NOMO-1 (cell line): Measurements from ENCODE around the gene MCOLN2.
"Not testable (repeated sequence)": the region's sequence is repeated elsewhere in the genome, so short reads cannot be mapped to it uniquely, and the experiment has no call there.

ENCODE experiments used
- DNase-seq, 2 experiments: peaks; one replicate each; lab custom pipeline; 2025; ENCODE audit not compliant: unreplicated experiment in 2 of 2; lab: John Stamatoyannopoulos, UW

The MCOLN2 gene

DNA sequence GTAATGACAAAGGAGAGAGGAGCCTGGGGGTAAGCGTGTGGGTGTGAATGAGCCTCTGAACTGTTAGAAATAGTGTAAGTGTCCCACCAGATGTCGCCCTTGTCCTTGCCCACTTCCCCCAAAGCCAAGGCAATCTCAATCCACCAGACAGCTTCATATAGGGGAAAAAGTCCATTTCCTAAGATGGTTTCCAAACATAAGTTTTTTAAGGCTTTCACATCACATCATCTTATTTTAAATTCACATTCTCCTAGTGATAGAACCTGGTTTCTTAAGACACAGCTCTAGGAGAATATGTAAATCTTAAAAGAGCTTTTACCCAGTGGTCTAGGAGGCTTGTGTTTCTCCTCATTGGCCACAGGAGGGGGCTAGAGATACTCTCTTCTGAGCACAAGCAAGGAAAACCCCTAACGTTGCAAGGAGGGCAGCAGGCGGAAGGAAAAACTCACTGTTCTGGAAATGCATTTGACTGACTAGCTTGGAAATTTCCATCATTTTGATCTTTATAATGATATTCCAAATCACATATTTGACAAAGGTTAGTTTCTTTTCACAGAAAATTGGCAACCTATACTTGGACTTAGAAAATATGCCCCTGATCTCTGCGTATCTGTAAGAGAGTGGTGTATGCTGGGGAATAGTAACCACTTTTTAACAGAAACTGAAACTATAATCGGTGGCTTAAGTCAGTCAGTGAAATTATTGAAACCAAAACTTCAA, 52.0 kb downstream of the MCOLN2 start:
- peak; percentile 86 to 91 for DNase-seq

DNA sequence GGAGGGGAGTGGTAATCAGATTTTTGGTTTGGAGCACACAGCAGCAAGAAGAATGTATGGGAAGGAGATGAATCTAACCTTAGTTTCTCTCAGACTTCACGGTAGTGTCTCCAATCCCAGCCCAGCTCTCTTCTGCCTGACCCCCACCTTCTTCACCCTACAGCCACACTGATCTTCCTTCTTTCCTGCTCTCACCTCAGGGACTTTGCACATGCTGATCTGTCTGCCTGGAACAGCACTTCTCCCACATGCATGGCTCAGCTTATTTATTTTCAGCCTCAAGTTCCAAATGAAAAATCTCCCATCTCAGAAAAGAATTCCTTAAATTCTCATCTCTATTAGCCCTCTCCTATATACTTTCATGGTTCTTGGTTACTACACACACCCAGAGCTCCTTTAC, 55.1 kb downstream of the MCOLN2 start:
- no peak for DNase-seq

DNA sequence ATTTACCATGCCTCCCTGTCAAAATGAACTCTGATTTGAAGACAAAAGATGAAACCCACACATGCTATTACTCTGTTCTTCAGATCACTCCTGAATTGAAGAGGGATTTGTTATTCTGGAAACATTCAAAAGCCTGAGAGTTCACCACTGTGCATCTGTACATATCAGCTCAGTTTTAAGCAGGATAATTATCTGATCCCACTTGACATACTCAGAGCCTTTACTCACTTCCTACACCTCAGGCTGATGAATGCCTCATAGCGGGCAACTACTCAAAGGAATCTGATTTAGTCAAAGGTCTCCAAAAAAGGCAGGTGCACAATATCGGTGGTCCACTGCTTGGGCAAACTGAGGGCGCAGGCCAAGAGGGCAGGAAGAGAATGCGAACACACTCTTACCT, 56.4 kb downstream of the MCOLN2 start:
- no peak for DNase-seq

DNA sequence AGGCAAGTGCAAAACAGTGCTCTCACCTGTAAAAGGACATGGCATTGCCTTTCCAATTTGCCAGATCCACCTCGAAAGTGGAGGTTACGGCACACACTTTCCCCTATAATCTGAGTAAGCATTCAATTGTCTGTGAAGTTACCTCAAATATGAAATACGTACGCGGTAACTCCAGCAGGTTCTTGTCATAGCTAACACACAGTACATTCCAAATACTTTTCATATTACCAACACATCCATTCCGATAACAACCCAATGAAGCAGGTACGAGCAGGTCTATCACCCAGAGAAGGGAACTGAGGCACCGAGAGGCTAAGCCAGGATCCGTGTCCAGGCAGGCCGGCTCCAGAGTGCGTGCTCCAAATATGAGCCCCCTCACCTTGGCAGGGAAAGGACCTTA, 57.2 kb downstream of the MCOLN2 start:
- no peak for DNase-seq

DNA sequence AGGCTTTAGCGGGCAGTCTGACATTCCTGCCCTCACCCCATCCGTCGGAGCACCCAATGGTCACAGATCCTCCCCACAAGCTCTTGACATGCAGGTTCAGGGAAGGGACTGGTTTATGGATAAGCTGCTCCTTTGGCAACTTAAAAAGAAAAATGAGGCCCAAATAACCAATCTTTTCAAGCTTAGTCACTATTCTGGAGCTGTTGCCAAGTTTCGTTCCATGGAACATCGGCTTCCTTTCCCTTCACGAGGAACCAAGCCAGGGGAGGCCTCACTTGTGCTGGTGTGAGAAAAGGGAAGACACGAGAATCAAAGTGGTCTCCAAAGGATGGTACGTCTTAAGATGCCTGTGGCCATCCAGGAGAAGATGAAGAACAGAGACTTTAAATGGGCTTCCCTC, 57.8 kb downstream of the MCOLN2 start:
- DNase-seq, result no peak

DNA sequence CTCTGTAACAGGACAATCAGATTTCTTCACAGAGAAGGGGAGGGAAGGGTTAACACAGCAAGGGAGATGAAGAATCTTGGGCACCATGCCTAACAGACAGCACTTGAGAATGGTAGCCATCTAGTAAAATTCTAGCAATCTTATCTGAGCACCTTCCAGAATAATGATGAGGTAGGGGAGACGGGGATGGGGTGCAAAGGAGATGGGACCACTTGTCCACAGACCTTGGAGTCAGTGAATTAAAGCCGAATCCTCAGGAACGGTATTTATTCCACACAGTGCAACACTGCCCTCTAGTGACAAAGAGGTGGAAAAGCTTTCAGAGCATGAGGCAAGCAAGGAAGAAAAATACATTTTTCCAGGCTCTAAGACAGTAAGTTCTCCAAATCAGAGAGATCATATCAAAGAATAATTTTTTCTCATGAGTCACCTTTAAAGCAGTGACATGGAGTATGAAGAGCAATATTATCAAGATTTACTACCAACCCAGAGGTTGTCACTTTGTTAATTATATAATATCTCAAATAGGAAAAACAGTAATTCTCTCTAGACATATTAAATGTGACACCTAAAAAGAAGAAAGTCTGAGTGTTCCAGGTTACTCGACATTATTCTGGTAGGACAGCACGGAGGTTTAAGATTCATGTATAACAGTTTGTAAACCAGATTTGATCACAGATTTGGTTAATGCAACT, 60.6 kb downstream of the MCOLN2 start:
- peak in 1 of 2 experiments; percentile 58 for DNase-seq

DNA sequence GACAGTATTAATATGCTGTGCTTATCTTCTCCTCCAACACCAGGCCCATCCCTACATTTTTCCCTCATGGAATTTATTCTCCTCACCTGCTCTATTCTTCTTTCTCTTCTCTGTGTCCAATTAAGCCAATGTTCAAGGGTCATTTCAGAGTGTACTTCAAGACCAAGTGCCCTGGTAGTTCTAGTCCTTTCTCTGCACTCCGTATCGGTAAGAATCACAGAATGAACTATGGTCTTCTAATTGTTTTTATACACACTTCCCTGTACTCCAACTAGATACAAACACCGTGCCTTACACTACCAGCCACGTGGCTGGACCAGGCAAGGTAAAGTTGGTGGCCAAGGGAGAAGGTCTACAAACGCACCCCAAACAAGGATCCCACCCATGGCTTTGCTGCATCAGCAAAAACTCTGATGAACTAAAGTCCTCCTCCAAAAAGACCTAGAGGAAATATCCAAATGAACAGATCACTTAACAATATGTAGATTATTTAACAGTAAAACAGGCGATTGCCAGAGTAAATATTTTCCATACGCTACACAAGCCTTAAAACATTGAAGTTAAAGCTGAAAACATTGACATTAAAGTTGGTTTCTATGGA, 63.8 kb downstream of the MCOLN2 start:
- no peak for DNase-seq

DNA sequence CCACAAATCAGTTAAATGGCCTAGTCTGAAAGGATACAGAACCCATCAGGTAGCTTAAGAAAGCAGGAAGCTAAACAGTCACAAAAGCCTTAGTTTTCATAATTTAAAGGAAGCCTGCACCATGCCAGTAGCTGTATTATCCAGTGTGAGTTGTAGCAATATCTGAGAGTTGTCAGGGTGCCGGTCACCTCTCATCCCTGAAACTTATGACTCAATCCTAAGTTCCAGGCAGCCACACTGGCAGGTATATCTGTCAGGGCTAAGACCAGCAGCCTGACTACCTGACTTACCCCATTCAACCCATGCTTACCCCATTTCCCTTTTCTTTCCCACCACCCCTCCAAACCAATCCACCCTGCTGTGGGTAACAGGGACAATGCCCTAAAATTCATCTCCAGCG, 66.1 kb downstream of the MCOLN2 start:
- DNase-seq, result no peak

DNA sequence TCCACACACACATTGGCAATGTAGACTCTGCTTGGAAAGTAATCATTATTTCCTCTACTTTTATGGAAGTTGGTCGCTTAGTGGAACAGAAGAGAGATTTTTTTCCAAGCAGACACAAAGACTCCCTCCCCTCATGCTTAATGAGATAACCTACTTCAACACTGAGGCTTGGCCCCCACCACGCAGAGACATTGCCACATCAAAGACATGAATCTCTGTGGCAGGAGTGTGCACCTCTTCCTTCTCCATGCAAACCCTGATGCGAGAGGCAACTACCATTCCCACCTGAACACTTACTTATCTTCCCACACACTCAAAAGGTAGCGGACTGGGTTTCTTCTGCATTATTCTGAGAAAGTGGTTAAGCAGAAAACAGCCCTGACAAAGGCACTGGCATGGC, 66.6 kb downstream of the MCOLN2 start:
- DNase-seq, result no peak

DNA sequence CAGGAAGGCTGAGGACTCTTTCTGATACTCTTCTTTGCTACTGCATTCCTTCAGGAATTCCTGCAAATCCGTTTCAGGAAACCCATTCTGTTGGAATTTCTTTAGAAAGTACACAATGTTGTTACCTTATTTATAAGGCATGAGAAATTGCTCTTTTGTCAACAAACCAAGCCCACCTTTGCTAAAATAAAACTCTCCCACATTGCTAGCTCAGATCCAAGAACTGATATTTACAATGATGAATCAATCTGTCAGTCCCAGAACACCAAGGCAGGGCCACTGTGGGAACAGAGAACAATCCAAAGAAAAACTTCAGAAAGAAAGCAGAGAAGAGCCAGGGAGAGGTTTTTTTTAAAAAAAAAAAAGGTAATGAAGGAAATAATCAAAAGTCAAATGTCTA, 67.3 kb downstream of the MCOLN2 start:
- no peak for DNase-seq

DNA sequence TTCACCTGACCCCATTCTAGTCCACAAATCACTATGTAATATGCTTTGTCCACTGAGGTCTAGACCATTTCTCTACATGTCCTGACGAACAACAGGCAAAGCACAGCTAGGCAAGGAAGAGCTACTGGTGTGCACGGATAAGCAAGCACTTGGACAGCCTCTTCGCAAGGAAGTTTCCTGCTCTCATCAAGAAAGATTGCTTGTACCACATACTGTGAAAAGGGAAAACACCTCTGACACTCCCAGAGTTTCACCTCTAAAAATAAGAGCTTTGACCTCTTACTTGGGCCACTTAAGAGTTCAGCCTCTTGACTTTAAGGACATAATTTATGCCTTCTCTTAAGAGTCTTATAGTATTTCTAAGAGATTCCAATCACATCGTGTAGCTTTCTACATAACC, 67.9 kb downstream of the MCOLN2 start:
- DNase-seq, result no peak

DNA sequence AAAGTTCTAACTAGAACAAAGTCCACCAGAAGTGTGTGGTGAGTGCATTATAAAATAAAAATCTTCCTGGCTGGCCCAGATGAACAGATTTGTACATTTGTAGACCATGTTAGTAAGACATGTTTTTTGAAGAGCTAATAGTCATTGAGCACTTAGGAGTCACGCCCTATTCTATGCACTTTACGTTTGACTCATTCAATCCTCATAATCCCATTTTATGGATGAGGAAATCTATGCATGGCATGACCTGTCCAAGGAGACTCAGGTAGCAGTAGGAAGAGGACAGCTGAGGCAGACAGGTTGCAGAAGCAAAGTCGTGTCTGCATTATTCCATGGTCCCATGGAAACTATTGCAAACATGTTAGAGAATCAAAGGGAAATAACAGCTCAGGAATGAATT, 73.6 kb downstream of the MCOLN2 start:
- DNase-seq, result no peak

DNA sequence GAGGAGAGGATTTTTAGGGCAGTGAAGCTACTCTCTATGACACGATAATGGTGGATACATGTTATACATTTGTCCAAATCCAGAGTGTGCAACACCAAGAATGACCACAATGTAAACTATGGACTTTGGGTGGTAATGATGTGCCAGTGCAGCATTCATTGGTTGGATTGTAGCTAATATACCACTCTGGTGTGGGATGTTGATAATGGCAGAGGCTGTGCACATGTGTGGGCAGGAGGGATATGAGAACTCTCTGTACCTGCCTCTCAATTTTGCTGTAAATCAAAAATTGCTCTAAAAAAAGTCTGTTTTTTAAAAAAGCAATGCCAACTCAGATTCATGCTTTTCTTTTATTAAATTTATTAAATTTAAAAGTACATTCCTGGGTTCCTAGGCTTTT, 76.8 kb downstream of the MCOLN2 start:
- DNase-seq, result no peak

DNA sequence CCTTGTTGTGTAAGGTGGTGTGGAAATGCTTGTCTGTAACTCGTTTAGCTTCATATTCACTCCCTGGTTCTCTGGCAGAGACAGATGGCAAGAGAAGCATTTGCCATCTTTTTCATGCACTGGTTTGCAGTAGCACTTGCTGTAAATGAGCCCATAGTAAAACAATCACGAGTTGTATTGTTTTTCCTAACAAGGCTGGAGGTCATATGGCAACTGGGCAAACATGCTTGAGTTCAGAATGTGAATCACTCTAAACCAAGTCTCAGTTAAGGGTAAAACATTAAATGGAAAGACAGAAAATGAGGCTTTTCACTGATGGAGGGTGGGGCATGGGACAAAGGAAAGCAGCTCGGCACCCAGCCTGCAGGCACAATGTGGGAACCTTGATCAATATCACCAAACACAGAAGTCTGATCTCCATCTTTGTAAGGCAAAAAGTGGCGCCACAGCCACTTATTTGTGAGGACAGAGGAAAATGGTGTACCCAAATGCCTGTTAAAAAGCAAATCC, 77.4 kb downstream of the MCOLN2 start:
- no peak for DNase-seq

DNA sequence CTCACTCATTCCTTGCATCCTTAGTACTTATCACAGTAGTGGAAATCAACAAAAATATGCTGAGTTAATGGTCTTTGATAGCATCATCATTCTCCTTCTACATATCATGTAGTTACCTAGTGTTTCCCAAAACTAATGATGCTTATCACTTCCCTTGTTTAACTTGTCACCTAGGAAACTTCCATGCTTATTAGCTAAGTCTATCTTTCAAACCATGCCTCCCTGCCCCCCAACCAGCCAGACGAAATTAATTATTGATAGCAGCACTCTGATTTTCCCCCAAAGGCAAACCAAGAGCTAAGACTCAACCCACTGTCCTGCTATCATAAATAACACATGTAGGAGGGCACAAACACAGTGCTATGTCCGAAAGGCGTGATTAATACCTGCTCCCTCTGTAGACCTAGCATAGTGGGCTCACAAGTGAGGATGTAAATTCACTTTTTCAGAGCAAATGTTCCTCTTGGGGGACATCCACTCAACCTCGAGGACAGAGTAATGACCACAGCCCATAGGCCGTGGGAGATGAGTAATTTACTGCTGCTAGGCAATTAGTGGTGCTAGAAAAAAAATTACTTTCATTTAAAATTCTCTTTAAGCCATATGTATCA, 78.1 kb downstream of the MCOLN2 start:
- DNase-seq, result no peak

DNA sequence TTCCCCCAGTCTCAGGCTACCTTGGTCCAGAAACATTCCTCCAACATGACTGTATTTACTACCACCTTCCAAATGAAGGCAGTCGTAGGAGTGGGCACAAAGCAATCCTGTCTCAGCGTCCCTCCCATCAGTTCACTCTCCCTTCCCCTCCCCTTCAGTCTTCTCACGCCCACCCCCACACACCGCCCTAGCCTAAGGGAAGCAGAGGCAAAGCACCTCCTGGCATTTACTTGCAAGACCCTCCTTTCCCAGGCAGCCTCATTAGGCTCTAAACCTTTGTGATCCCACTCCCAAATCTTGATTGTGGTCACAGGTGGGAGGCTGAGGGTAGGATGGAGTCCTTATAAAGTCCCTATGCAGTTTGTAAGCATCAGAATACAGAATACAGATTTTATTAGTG, 80.0 kb downstream of the MCOLN2 start:
- no peak for DNase-seq

DNA sequence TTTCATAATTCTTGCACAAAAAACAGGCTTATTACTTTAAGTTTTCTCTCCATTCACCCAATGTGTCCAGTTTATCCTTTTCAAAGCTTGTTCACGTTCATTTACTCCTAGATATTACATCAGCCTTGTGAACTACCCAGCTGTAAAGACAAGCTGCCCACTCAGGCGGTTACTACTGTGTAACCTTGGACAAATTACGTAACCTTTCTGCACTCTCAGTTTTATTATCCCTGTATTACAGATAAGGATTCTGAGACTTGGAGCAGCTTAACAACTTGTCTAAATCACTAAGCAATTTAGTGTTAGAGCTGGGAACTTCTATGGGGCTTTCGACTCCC, 83.4 kb downstream of the MCOLN2 start:
- DNase-seq, result peak; percentile 14 to 69

DNA sequence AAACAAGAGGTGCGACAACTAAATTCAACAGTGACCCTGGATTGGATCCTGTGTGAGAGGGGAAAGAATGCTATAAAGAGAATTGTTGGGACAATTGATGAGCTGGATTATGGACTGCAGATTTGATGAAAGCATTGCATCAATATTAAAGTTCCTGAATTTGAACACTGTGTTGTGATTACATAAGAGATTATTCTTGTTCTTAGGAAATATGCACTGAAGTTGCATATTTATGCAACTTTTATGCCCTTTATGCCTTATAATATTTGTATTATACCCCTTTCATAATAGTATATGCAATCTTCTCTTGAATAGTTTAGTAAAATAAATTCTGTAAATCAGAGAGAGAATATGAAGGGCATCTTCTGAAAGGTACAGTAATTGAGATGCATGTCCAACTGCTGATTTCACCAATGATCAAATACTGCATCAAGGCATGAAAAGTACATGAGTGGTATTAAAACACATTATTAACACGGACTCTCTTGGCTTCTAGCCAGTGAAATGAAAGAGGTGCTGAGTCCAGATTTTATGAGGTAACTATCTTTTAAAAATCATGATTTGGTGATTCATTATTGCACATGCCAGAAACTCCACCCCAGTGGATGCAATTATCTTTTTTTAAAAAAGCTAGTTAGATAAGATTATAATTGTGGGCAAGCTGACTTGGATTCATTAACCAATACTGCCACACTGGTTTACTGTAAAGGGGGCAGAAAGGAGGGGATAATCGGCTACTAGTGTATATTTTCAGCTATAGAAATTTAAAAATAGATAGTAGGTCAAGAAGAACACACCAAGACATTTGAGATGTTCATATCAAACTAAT, 84.0 kb downstream of the MCOLN2 start:
- DNase-seq, result peak in 1 of 2 experiments; percentile 45

DNA sequence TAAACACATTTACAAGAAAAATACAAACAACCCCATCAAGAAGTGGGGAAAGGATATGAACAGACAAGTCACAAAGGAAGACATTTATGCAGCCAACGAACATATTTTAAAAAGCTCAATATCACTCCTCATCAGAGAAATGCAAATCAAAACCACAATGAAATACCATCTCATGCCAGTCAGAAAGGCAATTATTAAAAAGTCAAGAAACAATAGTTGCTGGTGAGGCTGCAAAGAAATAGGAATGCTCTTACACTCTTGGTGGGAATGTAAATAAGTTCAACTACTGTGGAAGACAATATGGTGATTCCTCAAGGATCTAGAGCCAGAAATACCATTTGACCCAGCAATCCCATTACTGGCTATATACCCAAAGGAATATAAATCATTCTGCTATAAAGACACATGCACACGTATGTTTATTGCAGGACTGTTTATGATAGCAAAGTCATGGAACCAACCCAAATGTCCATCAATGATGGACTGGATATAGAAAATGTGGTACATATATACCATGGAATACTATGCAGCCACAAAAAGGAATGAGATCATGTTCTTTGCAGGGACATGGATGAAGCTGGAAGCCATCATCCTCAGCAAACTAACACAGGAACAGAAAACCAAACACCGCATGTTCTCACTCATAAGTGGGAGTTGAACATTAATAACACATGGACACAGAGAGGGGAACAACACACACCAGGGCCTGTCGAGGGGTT, 88.0 kb downstream of the MCOLN2 start:
- DNase-seq, result not testable (repeated sequence)
